SK-N-SH treated with all-trans-retinoic acid at 6 μM for 48 hours (cell line): ENCODE results near the gene GCLC.

ENCODE experiments used
- ATAC-seq: fragments of 200-7000 bp; cut with Tn5 transposase; 3 replicates; pipeline ENCODE4 v1.9.1; 2020; ENCODE audit warnings: mild to moderate bottlenecking, moderate library complexity
- ARNTL ChIP-seq: fragments of 450-650 bp; formaldehyde crosslinking; IDR thresholded peaks from 2 replicates; pipeline ENCODE4 v1.5.0; 2020; ENCODE audit warnings: low read depth, mild to moderate bottlenecking, moderate library complexity, borderline replicate concordance
- BACH2 ChIP-seq: fragments of 250-450 bp; sonication (Bioruptor Pico); IDR thresholded peaks from 2 replicates; pipeline ENCODE4 v1.9.0; 2021; ENCODE audit warnings: mild to moderate bottlenecking, borderline replicate concordance
- CREB5 ChIP-seq: fragments of 250-450 bp; sonication (Bioruptor Pico); IDR thresholded peaks from 2 replicates; pipeline ENCODE4 v1.5.1; 2020; ENCODE audit warnings: low read depth, mild to moderate bottlenecking, moderate library complexity
- CSDC2 ChIP-seq: fragments of 250-450 bp; sonication (Bioruptor Pico); IDR thresholded peaks from 2 replicates; pipeline ENCODE4 v1.5.0; 2020; ENCODE audit warnings: mild to moderate bottlenecking, moderate library complexity
- CSRNP3 ChIP-seq: fragments of 250-450 bp; sonication (Bioruptor Pico); IDR thresholded peaks from 2 replicates; pipeline ENCODE4 v1.5.1; 2021; ENCODE audit warnings: mild to moderate bottlenecking, moderate library complexity
- ESRRG ChIP-seq: fragments of 250-450 bp; sonication (Bioruptor Pico); IDR thresholded peaks from 2 replicates; pipeline ENCODE4 v1.6.1; 2021; ENCODE audit warnings: mild to moderate bottlenecking
- GLIS3 ChIP-seq: fragments of 250-450 bp; sonication (Bioruptor Pico); IDR thresholded peaks from 2 replicates; pipeline ENCODE4 v1.5.0; 2020; ENCODE audit warnings: mild to moderate bottlenecking, moderate library complexity
- ISL1 ChIP-seq: fragments of 250-450 bp; sonication (Bioruptor Pico); IDR thresholded peaks from 2 replicates; pipeline ENCODE4 v2.1.2; 2022; ENCODE audit warnings: mild to moderate bottlenecking, moderate library complexity
- OSR1 ChIP-seq: fragments of 250-450 bp; sonication (Bioruptor Pico); IDR thresholded peaks from 2 replicates; pipeline ENCODE4 v1.8.0; 2022; ENCODE audit warnings: moderate library complexity, mild to moderate bottlenecking, inconsistent platforms
- POU6F1 ChIP-seq: fragments of 250-450 bp; sonication (Bioruptor Pico); IDR thresholded peaks from 2 replicates; pipeline ENCODE4 v1.8.0; 2021; ENCODE audit warnings: low read depth, mild to moderate bottlenecking, moderate library complexity, borderline replicate concordance
- PPARA ChIP-seq: fragments of 250-450 bp; sonication (Bioruptor Pico); IDR thresholded peaks from 2 replicates; pipeline ENCODE4 v1.5.0; 2020; ENCODE audit warnings: mild to moderate bottlenecking, borderline replicate concordance
- RARB ChIP-seq: fragments of 250-450 bp; sonication (Bioruptor Pico); IDR thresholded peaks from 2 replicates; pipeline ENCODE4 v1.8.0; 2021; ENCODE audit warnings: mild to moderate bottlenecking, moderate library complexity
- SNAI2 ChIP-seq: fragments of 250-450 bp; sonication (Bioruptor Pico); IDR thresholded peaks from 2 replicates; pipeline ENCODE4 v1.5.0; 2020; ENCODE audit warnings: mild to moderate bottlenecking, moderate library complexity
- TCF4 ChIP-seq: fragments of 250-450 bp; sonication (Bioruptor Pico); IDR thresholded peaks from 2 replicates; pipeline ENCODE4 v1.8.0; 2021; ENCODE audit warnings: mild to moderate bottlenecking, moderate library complexity, borderline replicate concordance
- TOX ChIP-seq: fragments of 250-450 bp; sonication (Bioruptor Pico); IDR thresholded peaks from 2 replicates; pipeline ENCODE4 v1.8.0; 2021; ENCODE audit warnings: mild to moderate bottlenecking, moderate library complexity, borderline replicate concordance
- TSHZ2 ChIP-seq: fragments of 250-450 bp; sonication (Bioruptor Pico); IDR thresholded peaks from 2 replicates; pipeline ENCODE4 v1.5.0; 2020; ENCODE audit warnings: mild to moderate bottlenecking, moderate library complexity
- ZC3H10 ChIP-seq: fragments of 250-450 bp; sonication (Bioruptor Pico); IDR thresholded peaks from 2 replicates; pipeline ENCODE4 v1.5.1; 2021; ENCODE audit warnings: mild to moderate bottlenecking, moderate library complexity
- ZFP3 ChIP-seq: fragments of 250-450 bp; sonication (Bioruptor Pico); IDR thresholded peaks from 2 replicates; pipeline ENCODE4 v1.5.0; 2020; ENCODE audit warnings: mild to moderate bottlenecking, moderate library complexity
- ZFP30 ChIP-seq: fragments of 450-650 bp; formaldehyde crosslinking; IDR thresholded peaks from 2 replicates; pipeline ENCODE4 v1.5.0; 2022; ENCODE audit warnings: mild to moderate bottlenecking, moderate library complexity
- ZNF565 ChIP-seq: fragments of 450-650 bp; formaldehyde crosslinking; conservative IDR thresholded peaks from 2 replicates; pipeline ENCODE4 v1.5.0; 2020; ENCODE audit warnings: low read depth, mild to moderate bottlenecking, moderate library complexity
- ZNF8 ChIP-seq: fragments of 450-650 bp; formaldehyde crosslinking; IDR thresholded peaks from 2 replicates; pipeline ENCODE4 v1.5.0; 2020; ENCODE audit warnings: mild to moderate bottlenecking, moderate library complexity

The GCLC gene

GRCh38 chr6:53587291-53587690, 42.4 kb upstream of the GCLC start (continued):
- no peak for TF ChIP-seq POU6F1
- TF ChIP-seq, all 23 proteins: peak for 0

- TF ChIP-seq POU6F1, result no peak
- no peak for TF ChIP-seq ZFP30 (CRISPR knock-in tag)
- no peak for TF ChIP-seq CREB5 (CRISPR knock-in tag)
- no peak for ATAC-seq
Observed at GRCh38 chr6:53585208-53585900, 40.5 kb upstream of the GCLC start.

- ATAC-seq, result no peak
- TF ChIP-seq RARB (CRISPR knock-in tag), result no peak
- TF ChIP-seq ZC3H10, result no peak
- no peak for TF ChIP-seq ZFP3 (CRISPR knock-in tag)
- TF ChIP-seq ESRRG, result no peak
- no peak for TF ChIP-seq TSHZ2
- no peak for TF ChIP-seq ARNTL (CRISPR knock-in tag)
- no peak for TF ChIP-seq POU6F1
- TF ChIP-seq TOX (CRISPR knock-in tag), result no peak
- TF ChIP-seq TCF4, result no peak
- TF ChIP-seq PPARA, result no peak
- TF ChIP-seq OSR1 (CRISPR knock-in tag), result no peak
- TF ChIP-seq GLIS3, result no peak
- no peak for TF ChIP-seq BACH2 (CRISPR knock-in tag)
- TF ChIP-seq, all 23 proteins: peak for 0
Observed at GRCh38 chr6:53584726-53585125, 39.8 kb upstream of the GCLC start.

GRCh38 chr6:53583451-53583850, 38.5 kb upstream of the GCLC start:
- no peak for ATAC-seq
- TF ChIP-seq TSHZ2, result no peak
- no peak for TF ChIP-seq ISL1 (CRISPR knock-in tag)
- TF ChIP-seq SNAI2 (CRISPR knock-in tag), result no peak
- no peak for TF ChIP-seq OSR1 (CRISPR knock-in tag)
- TF ChIP-seq ZNF565, result no peak
- TF ChIP-seq ESRRG, result no peak
- TF ChIP-seq ZNF8 (CRISPR knock-in tag), result no peak
- no peak for TF ChIP-seq ZFP30 (CRISPR knock-in tag)
- no peak for TF ChIP-seq POU6F1
- no peak for TF ChIP-seq CSDC2 (CRISPR knock-in tag)
- no peak for TF ChIP-seq CSRNP3 (CRISPR knock-in tag)
- TF ChIP-seq ZFP3 (CRISPR knock-in tag), result no peak
- TF ChIP-seq BACH2 (CRISPR knock-in tag), result no peak
- TF ChIP-seq PPARA, result no peak
- TF ChIP-seq ARNTL (CRISPR knock-in tag), result no peak
